GM19395 (cell line): ENCODE measurements around the gene EGFR.

Source experiments
- ATAC-seq: cut with Tn5 transposase; IDR thresholded peaks from one replicate; pipeline ENCODE4 v1.9.1; 2021; ENCODE audit warnings: mild to moderate bottlenecking, moderate library complexity; ENCODE audit not compliant: unreplicated experiment

EGFR gene

GRCh38 chr7:55060636-55061022 is 41.8 kb downstream of the EGFR start:
- no peak for ATAC-seq

GRCh38 chr7:55061726-55062499 is 43.1 kb downstream of the EGFR start:
- no peak for ATAC-seq

- no peak for ATAC-seq
Observed at GRCh38 chr7:55063061-55063460, 44.2 kb downstream of the EGFR start.

GRCh38 chr7:55063633-55064032 is 44.8 kb downstream of the EGFR start:
- ATAC-seq, result no peak

GRCh38 chr7:55065079-55065478 is 46.3 kb downstream of the EGFR start:
- no peak for ATAC-seq

GRCh38 chr7:55065511-55066229 is 46.9 kb downstream of the EGFR start:
- ATAC-seq, result peak; percentile 60

- ATAC-seq, result no peak
Observed at GRCh38 chr7:55066524-55066923, 47.7 kb downstream of the EGFR start.

- no peak for ATAC-seq
Observed at GRCh38 chr7:55066938-55067337, 48.1 kb downstream of the EGFR start.

- no peak for ATAC-seq
Observed at GRCh38 chr7:55067748-55068147, 48.9 kb downstream of the EGFR start.

- no peak for ATAC-seq
Observed at GRCh38 chr7:55069271-55069792, 50.5 kb downstream of the EGFR start.

GRCh38 chr7:55070271-55070743 is 51.5 kb downstream of the EGFR start:
- no peak for ATAC-seq

- no peak for ATAC-seq
Observed at GRCh38 chr7:55070854-55071253, 52.0 kb downstream of the EGFR start.

GRCh38 chr7:55071411-55072175 is 52.8 kb downstream of the EGFR start:
- no peak for ATAC-seq

GRCh38 chr7:55072251-55072650 is 53.4 kb downstream of the EGFR start:
- ATAC-seq, result no peak

- peak; percentile 55 for ATAC-seq
Observed at GRCh38 chr7:55073051-55073511, 54.3 kb downstream of the EGFR start.

- peak; percentile 91 for ATAC-seq
Observed at GRCh38 chr7:55073976-55074528, 55.2 kb downstream of the EGFR start.

- ATAC-seq, result no peak
Observed at GRCh38 chr7:55075464-55076021, 56.7 kb downstream of the EGFR start.

GRCh38 chr7:55077561-55078410 is 59.0 kb downstream of the EGFR start:
- ATAC-seq, result no peak
